GM19397 (cell line): ENCODE data around the gene TSSK2.

Experiments
- ATAC-seq: cut with Tn5 transposase; IDR thresholded peaks from one replicate; pipeline ENCODE4 v1.9.1; 2021; ENCODE audit warnings: mild to moderate bottlenecking, moderate library complexity; ENCODE audit not compliant: unreplicated experiment

The TSSK2 gene

DNA sequence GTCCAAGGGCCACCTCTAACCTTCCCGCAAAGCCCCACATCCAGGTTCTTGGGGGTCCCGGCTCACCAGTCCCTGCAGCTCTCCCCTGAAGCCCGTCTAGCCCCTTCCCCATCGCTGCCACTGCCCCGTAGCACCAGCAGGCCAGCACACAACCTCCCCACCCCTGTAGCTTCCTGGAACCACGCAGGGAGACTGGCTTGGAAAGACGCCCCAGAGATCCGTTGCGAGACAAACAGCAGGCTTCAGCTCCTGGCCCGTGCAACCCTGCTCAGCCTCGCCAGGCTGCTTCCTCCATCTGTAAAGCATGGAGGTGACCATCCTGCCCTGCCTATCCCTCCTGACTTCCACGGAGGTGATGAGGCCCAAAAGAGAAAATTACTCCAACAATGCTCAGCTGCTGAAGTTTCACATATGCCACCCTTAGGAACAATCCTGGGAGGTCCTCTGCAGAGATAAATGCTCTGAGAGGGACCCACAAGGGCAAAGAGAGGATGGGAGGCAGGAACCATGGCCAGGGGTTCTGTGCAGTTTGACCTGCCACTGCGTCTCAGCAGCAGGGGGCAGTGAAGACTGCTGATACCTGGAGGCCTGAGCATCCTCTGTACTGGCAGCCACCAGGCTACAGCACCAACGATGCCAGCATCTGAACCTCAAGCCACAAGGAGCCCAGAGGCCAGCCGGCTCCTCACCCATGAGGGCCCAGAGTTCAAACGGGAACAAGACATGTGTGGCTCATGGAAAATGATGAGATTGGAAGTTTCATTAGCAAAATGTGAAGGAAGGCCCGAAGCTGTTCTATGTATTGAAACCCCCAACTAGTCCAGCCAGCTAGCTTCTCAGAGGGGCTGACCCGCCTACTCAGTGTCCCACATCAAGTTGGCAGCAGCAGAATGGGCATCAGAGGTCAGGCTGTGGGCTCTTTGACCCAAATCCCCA, 25.0 kb upstream of the TSSK2 start:
- ATAC-seq: no peak

DNA sequence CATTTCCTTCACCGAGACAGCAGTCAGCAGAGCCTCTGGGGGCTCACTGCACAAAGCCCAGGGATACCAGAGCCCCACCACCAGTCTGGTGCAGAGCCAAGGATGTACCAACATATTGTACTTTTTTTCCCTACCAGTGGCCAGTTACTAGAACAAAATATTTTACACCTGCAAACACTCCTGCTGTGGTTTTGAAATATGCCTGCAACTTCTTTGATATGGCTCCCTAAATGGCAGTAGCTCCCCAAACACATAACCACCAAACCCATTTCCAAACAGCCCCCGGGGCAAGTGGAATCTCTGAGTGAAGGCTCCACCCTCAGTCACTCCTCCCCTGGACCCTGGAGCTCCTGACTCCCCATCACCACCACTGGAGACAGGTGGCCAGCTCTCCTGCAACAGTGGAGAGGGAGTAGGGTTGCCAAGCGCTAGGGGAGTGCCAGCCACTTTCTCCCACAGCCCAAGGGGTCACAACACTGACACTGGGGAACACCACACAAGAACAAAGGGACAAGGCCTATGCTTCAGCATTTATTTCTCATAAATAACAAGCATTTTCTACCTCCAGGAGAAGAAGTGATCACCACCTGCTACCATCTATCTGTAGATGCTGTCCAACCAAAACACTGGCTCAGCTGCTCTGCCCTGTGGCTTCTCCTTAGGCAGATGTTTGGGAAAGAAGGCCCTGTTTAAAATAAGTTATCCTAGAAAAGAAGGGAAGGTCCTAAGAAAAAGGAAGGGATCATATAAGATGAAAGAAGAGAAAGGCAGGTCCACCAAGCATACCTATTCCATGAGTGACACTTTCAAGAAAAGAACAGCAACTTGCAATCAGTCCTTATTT, 24.0 kb upstream of the TSSK2 start:
- no peak for ATAC-seq

DNA sequence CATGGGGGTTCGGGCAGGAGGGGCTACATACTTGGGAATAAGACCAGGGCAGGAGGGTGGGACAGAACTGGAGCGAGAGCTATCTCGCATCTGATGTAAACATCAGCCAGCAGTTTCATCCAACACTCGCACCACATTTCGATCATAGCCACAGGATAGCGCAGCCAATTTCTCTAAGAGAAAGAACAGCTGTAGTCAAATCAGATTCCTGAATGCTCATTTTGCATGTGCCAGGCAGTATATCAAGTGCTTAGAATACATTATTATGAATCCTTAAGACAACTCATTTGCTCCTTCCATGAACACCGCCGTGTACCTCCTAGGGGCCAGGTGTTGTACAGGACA, 23.4 kb upstream of the TSSK2 start:
- no peak for ATAC-seq

DNA sequence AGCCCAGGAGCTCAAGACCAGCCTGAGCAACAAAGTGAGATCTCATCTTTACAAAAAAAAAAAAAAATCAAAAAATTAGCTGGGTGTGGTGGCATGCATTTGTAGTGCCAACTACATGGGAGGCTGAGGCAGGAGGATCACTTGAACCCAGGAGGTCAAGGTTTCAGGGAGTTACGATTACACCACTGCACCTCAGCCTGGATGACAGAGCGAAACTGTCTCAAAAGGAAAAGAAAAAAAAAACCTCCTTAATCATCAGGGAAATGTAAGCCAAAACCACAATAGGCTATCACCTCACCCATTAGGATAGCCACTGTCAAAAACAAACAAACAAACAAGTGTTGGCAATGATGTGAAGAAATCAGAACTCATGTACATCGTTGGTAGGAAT, 22.3 kb upstream of the TSSK2 start:
- ATAC-seq: no peak

DNA sequence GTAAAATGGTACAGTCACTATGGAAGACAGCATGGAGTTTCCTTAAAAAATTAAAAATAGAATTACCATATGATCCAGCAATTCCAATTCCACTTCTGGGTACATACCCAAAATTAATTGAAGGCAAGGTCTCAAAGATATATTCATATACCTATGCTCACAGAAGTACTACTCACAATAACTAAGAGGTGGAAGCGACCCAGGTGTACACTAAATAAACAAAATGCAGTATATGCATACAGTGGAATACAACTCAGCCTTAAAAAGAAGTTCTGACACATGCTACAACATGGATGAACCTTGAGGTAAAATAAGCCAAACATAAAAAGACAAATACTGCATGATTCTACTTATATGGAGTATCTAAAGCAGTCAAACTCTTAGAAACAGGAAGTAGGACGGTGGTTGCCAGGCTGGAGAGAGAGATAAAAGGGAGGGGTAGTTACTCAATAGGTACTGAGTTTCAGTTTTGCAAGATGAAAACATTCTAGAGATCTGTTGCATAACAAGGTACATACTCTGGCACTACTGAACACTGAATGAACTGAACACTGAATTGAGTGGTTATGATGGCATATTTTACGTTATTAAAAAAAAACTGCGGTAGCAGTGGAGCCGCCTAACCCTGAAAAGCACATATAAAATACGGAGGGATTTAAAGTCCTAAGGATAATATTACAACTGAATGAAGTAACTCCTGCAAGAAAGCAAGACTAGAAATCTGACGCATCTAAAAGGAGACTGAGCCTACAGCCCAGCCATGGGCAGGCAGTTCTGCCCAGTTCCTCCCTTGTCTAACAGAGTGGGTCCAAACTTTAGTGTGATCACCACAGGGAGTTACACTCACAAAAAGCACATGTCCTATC, 21.7 kb upstream of the TSSK2 start:
- ATAC-seq: no peak

DNA sequence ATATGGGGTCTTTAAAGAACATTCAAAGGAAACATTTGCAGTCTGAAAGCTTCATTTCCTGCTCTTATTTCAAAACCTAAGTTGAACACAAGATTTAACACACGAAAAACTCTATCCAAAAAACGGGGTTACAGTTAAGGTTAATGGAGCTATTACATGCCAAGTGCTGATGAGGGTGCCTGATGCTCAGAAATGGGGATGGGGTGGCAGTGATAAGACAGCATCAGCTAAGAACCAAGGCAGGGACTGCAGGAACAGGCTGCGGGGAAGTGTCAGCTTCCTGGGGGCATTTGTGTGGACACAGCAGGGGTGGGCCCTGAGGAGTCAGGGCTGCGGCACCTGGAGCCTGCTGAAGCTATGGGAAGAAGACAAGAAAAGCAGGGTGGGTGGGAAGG, 21.0 kb upstream of the TSSK2 start:
- no peak for ATAC-seq

DNA sequence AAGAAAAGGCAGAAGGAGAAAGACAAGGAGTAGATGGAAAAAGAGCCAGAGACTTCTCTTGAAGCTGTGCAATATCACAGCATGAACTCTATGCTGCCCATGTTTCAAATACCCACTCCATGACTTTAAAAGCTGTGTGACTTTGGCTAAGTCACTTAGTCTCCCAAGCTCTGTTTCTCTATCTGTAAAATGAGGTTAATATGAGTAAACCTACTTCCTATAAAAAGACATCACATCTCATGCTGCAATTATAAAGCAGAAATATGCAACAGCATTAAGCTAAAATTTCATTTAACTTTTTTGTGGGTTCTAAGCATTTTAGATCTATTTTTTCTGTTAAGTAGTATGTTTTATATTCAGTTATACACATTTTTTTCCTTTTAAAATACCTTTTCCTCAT, 20.5 kb upstream of the TSSK2 start:
- ATAC-seq: no peak

DNA sequence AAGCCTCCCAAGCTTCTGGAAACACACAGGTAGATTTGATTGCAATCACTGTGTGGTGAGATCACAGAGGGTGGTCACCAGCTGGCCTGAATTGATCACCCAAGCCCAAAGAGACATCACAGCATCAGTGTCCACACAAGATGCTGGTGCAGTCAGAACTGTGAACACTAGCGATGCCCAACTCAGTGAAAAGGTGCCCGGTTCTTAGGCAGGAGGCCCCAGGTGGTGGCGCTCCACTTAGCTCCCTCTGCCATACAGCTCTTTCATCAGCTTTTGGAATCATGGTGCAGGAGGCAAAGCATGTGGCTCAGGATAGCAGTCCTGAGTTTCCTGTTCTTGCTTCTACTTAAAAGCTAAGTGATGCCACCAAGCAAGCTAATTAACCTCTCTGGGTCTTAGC, 20.0 kb upstream of the TSSK2 start:
- no peak for ATAC-seq

DNA sequence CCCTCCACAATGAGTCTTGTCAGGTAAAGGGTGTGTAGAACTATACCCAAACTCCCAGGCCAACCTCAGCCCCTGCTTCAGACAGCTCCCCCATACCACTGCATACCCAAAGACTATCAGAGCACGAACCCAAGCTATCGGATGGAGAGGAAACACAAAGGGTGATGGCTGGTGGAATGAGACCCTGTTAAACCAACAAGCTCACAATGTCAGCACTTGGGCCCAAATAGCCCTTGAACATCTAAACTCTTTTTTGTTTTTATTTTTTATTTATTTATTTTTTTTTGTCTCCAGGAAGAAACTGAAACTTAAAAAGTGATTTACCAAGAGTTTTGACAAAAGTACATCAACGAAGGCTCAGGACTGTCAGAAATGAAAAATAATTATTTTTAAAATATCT, 19.5 kb upstream of the TSSK2 start:
- ATAC-seq: no peak

DNA sequence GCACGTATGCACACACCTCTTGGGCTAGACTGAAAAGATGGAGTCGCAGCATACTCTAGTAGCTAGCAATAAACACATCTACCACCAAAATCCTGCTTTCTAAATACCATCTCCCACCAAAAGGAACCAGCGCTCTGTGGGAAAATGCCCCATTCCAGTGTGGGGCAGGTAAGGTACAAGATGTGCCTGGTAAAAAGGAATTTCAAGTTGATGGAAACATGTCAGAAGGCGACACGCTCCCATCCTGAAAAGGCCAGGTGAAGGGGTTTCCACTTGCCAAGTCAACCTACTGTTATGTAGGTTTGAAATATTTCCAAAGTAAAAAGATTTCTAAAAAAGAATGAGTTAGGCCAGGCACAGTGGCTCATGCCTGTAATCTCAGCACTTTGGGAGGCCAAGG, 17.7 kb upstream of the TSSK2 start:
- ATAC-seq: no peak

DNA sequence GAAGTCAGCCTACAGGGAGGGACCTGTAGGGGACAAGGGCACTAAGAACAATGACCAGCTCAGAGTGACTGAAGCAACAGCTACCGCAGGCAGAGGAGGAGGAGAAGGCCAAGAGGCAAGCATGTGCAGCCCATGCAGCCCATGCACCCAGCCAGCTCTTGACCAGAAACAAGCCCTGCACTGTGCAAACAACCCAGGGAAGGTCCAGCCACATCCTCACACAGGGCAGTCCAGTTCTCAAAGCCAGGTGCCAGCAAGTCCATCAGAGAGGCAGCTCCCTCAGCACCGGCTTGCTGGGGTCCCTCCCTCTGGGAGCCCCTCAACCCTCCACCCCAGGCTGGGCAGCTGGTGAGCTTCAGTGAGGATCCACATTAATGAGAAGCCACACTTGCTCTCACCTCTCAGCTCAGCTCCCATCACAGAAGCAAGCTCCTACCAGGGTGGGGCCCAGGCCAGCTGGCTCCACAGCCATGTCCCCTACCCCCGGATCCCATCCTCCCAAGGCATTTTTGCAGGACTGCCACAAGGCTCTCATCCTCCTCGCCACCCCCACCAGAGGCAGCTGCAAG, 16.0 kb upstream of the TSSK2 start:
- no peak for ATAC-seq

DNA sequence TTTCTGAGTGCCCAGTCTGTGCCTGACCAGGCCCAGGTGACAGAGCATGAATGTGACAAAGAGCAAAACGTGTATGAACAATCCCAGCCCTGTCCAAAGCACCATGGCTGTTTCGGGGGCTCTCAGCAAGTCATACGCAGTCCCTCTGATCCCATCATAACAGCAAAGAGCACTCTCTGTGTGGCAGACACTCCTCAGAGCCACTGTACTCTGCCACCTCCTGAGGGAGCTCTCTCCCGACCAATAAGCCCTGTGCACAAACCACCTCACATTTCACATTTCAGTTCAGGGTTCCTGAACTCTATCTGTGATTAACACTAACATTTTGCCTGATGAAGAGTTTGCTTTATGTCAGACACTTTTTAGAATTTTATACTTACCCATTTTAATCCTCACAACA, 15.5 kb upstream of the TSSK2 start:
- ATAC-seq: no peak

DNA sequence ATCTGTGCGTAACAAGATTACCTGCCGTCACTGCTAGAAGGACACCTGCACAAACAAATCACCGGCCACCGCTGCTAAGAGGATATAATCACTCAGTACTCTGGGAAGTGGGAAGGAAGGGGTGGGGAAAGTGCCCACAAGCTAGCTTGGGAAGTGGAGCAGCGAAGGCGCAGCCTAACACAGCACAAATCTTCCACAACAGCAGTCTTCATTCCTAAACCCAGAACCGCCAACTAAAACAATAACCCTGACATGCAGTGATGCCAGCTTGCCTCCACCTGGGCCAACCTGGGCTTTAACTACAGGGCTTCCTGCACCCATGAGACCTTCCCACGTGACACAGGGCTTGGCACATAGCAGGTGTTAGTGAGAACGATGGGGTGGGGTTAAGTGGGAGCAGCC, 14.0 kb upstream of the TSSK2 start:
- no peak for ATAC-seq

DNA sequence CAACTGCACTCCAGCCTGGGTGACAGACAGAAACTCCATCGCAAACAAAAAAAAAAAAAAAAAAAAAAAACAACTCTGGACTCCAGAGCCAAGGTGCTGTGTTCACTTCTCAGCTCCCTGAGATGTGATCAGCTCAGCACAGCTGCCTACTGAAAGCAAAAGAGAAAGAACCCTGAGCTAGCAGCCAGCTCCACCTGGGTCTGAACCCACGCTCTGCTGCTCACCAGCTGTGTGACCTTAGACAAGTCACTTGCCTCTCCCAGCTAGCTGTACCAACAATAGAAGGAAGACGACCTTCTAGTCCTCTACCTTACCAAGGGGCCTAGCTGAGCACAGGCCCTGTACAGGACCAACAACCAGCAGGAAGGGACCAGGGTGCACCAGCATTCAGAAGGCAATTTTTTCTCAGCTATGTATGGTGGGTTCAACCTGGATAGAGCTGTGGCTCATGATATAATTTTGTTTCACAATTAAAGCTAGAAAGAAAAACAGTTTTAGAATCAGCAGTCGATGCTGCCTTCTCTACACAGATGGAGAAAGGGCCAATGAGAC, 12.7 kb upstream of the TSSK2 start:
- ATAC-seq: no peak

DNA sequence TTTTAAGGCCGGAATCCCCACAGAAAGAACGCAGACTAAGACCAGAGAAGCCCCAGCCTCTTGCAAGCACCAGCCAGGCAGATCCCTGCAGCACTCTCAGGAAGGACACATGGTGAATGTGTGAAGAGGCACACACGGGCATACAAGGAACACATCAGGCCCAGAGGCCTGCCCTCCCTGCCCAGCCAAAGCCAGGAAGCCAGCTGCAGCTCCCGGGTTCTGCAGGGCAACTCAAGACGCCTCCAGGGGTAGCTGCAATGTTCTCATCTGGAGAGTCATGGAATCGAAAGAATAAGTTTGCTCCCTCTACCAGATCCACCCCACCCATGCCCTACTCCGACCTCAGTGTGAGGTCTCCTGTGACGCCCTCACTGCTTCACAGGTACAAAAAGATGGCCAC, 11.2 kb upstream of the TSSK2 start:
- no peak for ATAC-seq

DNA sequence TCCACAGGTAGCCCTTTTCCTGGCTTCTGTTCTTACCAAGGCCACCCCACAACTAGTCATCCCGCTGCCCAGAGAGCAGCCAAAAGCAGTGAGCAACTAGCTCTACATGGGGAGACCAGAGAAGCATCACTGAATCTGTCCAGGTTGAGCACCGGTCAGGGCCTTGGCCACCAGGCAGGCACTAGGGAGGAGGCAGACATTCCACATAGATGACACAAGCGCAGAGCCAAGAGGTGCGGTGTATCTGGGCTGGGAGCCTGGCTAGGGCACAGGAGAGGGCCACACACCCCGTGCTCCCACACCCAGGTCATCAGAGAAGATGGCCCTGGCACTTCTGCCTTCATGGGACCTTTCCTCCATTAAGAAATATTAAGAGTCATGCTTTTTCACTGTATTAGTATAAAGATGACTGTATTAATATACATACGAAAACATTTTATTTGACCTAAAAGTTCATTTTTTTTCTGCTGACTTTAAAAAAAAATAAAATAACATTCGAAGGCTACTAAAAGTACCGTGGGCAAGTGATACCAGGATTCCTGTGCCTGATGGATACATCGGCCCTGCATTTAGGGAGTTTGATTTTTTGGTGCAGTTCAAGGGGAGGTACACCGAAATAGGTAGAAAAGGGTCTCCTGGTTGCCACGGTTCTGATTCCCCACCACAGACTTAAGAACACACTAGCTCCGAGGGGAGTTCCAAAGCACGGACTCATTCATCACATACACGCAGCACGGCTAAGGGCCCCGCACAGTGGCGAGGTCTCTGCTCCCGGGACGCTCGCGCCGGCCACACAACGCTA, 10.1 kb upstream of the TSSK2 start:
- no peak for ATAC-seq

DNA sequence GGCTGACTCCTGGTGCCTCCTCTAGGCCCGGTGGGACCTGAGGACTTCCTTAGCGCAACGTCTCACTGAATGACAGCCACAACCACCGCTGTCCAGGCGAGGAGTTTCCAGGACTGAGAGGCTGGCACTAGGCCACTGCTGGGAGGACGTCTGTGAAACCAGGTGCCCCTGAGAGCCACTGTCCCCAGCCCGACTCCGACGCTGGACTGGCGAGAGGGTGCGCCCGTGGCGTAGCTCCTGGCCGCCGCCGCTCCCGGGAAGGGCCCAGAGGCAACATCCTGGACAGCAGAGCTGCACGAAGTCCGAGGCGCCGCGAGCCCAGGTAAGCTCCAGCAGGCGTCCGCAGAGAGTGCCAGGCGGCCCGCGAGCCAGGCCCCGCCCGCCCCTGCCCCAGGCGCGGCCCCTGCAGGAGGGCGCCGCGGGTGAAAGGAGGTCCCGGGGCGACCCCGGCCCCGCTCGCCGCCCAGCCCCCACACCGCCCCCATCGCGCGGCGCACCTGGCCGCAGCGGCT, 9.4 kb upstream of the TSSK2 start:
- ATAC-seq: peak; percentile 30

DNA sequence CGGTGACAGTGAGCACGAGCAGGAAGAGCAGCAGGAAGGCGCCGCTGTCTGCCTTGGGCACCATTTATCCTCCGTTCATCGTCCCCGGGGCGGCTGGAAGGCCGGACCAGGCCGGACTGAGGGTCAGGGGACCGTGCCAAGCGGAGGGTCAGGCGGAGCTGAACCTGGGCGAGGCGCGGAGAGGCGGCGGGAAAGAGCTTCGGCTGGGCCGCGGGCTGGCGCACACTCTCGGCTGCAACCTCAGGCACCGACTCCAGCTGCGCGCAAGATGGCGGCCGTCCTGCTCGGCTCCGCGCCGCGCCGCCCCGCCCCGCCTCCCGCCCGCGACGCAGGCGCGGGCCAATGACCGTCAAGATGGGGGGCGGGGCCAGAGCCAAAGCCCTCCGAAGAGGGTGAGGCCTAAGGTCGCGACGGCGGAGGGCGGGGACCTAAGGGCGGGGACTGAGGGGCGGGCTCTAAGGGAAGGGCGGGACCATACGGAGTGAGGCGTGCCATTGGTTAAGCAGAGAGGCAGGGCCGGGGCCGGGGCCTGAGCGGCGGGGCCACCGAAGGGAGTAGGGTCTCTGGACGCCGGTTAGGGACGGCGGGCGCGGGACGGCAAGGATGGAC, 8.9 kb upstream of the TSSK2 start, which contains the start of gene DGCR2:
TSS of gene DGCR2 (minus strand) at position 270 of the 609 bp plus-strand sequence. CDS start at position 64, 206 bp downstream.
- peak; percentile 88 for ATAC-seq
